ELR (cell line): ENCODE measurements around the gene LRFN4.

ENCODE experiments used
- DNase-seq: peaks from one replicate; pipeline ENCODE4 v3.0.0-alpha.2; 2015; ENCODE audit warnings: low read depth

Gene LRFN4

GRCh38 chr11:66858186-66858938, 1.5 kb downstream of the LRFN4 start:
- DNase-seq, result no peak

- DNase-seq, result no peak
Measured at GRCh38 chr11:66858939-66859685, 2.2 kb downstream of the LRFN4 start.

DNA sequence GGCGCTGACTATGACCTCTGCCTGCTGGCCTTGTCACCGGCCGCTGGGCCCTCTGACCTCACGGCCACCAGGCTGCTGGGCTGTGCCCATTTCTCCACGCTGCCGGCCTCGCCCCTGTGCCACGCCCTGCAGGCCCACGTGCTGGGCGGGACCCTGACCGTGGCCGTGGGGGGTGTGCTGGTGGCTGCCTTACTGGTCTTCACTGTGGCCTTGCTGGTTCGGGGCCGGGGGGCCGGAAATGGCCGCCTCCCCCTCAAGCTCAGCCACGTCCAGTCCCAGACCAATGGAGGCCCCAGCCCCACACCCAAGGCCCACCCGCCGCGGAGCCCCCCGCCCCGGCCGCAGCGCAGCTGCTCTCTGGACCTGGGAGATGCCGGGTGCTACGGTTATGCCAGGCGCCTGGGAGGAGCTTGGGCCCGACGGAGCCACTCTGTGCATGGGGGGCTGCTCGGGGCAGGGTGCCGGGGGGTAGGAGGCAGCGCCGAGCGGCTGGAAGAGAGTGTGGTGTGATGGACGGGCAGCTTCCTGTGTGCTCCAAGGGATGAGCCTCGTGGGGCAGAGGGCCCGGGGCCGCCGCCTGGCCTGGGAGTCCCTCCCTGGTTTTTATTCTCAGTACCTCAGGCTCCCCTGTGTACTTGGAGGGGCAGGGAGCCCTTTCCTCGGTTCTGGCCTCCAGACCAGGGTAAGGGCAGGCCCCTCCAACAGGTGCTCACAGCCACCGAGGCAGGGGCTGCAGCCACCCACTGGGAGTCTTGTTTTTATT, 3.0 kb downstream of the LRFN4 start:
- DNase-seq, result no peak

DNA sequence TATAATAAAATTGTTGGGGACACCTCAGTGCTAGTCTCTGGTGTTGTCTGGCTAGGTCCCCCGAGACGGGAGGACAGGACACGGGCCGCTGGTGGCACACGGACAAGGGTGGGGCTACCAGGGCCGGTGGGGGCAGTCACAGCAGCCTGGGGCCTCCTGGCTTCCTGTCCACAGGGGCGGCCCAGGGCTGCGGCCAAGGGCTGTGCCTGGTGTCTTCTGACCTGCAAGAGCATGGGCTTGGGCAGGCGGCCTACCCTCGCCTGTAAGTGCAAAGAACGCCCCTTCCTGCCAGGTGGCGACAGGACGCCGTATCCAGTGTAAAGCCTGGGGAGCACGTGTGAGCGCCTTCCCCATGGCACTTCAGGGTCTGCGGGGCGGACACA, 3.6 kb downstream of the LRFN4 start:
- no peak for DNase-seq

- no peak for DNase-seq
Measured at GRCh38 chr11:66861038-66861773, 4.3 kb downstream of the LRFN4 start.

GRCh38 chr11:66861774-66862558, 5.1 kb downstream of the LRFN4 start:
- no peak for DNase-seq

GRCh38 chr11:66862559-66863037, 5.7 kb downstream of the LRFN4 start:
- no peak for DNase-seq

GRCh38 chr11:66863428-66864125, 6.7 kb downstream of the LRFN4 start:
- DNase-seq, result no peak

DNA sequence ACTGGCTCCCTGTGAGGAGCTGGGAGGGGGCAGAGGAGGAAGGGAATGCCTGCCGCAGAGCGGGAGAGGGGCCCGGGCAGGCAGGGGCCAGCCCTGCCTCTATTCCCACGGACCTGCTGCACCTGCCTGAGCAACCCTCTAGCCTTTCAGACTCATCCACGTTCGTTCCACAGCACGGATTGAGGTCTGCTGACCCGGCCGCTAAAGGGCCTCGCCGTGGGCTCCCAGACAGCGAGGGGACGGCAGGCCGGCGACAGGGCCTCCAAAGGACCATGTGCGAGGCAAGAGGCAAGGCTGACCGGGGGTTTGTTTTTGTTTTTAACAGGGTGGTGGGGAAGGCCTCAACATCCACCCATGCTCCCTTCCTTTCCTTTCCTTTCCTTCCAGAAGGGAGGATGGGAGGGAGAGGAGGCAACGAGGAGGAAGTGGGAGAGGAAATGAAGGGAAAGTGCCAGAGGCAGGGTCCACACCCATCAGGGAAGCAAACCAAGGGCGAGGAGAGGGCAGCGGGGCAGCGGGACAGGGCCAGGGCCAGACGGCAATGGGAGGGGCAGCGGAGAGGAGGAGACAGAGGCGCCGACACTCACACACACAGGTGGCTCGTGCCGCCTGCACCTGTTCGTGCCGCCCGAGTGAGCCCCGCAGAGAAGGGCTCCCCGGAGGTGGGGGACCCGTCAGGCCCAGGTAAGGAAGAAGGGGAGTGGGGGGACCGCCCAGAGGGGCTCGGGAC, 7.5 kb downstream of the LRFN4 start:
- no peak for DNase-seq

DNA sequence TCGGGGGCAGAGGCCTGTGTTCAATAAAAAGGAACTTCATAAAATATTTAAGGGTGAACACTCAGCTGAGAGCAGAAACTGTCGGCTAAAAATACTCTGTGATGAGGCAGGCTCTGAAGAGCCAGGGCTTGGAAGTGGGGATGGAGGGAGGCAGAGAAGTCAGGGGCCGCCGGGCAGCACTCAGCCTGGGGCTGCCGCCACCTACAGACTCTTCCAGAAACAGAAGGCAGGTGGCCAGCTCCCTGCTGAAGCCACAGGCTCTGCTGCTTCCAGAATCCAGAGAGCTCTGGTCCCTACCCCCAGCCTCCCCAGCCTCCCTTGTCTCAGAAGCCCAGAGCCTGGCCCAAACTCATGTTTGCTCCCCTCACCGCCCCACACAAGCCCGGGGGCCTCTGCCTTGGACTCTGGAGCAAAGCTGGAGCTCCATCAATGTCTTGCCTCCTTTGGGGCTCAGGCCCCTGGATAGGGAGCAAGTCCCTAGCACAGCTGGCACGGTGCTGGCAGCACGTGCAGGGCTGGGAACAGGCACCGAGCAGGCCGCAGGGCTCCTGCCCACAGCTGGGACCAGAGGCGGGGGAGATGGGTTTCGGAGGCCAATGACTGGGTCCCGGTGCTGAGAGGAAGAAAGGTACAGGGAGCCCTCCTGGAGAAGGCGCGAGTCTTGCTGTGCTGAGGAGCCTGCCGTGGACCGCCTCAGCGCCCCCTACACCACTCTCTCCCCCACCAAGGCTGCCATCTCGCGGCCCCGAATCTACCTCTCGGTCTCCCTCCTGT, 8.2 kb downstream of the LRFN4 start:
- DNase-seq, result no peak

DNA sequence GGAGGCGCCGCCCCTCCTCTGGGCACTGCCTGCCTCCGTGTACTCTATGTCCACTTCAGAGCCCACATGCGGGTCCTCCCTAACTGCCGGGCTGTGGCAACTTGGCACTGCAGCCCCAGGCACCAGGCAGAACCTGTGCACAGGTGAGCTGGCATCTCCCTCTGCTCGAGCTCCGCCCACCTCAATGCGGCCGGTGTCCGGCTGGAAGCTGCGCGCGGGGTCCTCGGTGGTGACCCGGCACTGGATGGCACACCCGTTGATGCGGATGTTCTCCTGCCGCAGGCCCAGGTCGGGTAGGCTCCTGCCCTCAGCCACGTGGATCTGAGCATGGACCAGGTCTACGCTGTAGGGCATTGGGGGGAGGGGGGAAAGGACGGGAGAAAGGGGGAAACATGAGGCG, 9.1 kb downstream of the LRFN4 start:
- DNase-seq, result no peak

DNA sequence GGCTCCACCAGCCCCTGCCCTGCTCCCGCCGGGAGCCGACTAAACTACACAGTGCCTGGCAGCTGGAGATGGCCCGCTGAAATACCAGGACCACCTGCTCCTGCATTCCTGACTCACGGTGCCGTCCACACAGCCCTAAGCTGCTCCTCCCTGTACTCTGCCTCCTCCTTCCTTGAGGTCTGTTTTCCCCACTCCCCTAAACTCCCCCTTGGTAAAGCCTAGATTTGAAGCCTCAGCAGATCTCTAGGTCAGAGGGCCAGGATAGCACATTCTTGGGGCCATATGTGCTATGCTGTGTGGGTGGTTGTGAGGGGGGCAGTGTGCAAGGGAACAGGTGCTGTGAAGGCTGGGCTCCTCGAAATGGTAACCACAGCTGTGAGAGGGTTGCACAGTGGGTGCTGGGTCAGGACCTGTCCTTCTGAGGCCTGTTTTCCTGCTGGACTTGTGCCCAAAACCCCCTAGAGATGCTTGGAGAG, 9.7 kb downstream of the LRFN4 start:
- DNase-seq, result no peak

- peak; percentile 25 for DNase-seq
Measured at GRCh38 chr11:66867425-66868040, 10.7 kb downstream of the LRFN4 start.

- no peak for DNase-seq
Measured at GRCh38 chr11:66868082-66868725, 11.3 kb downstream of the LRFN4 start.

DNA sequence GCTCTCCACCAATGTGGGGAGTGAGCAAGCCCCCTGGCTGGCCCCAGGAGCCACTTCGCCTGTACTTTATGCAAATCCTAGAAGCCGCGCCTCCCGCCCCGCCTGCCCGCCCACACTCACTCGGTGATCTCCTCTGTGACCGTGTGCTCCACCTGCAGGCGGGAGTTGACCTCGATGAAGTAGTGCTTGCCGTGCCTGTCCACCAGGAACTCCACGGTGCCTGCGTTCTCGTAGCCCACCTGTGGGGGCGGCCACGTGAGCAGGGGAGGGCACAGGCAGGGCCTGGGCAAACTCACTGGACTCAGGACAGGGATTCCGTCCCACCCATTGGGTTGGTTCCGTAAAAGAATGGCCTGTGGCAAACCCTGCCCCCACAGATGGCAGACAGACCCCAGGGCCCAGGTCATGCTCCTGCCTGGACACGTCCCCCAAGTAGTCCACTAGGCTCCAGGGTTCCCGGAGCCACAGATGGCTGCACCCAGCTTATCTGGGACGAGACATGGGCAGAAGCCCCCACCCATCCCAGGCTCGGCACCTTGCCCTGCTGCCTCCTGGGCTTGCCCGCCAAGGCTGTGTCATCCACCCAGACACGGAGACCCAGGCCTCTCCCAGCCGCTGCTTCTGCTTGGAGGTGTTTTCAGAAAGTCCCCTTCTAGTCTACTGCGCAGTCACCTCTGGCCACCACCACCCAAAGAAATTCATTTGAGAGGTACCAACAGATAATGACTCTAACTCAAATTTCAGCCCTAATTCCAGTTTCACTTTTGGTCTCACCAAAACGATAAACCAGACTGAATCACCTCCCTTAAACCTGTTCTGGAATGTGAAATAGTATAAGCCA, 12.1 kb downstream of the LRFN4 start:
- DNase-seq, result peak; percentile 37

- no peak for DNase-seq
Measured at GRCh38 chr11:66869567-66869870, 12.7 kb downstream of the LRFN4 start.

DNA sequence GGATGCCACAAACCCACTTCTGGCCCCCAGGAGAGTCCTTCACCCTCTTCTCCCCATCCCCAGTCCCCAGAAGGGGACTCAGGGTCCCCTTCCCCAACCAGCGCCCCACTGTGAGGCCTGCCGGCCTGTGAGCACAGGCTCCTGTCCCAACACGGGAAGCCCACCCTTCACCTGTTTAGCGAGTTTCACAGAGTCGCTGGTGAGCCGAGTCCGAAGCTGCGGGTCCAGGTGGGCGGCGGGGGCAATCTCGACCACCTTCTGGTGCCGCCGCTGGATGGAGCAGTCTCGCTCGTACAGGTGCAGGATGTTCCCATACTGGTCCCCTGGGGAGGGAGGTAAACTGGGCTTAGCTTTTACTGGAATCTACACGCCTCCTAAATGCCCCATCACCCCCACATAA, 13.3 kb downstream of the LRFN4 start:
- no peak for DNase-seq
